HEK293T (cell line): ENCODE results near the gene KRT7.

Experiments
- ARNT ChIP-seq: fragments of 450-650 bp; IDR thresholded peaks from 2 replicates; pipeline ENCODE4 v1.6.1; 2017; ENCODE audit warnings: mild to moderate bottlenecking
- BHLHE40 ChIP-seq: fragments of 450-650 bp; IDR thresholded peaks from 2 replicates; pipeline ENCODE4 v1.6.1; 2016; ENCODE audit warnings: mild to moderate bottlenecking, moderate library complexity, borderline replicate concordance
- CTBP1 ChIP-seq: fragments of 450-650 bp; IDR thresholded peaks from 2 replicates; pipeline ENCODE4 v1.6.1; 2016; ENCODE audit warnings: borderline replicate concordance
- ELF4 ChIP-seq: fragments of 450-650 bp; IDR thresholded peaks from 2 replicates; pipeline ENCODE4 v1.6.1; 2017; ENCODE audit warnings: antibody characterized with exemption
- FOXA1 ChIP-seq: fragments of 450-650 bp; IDR thresholded peaks from 2 replicates; pipeline ENCODE4 v1.6.1; 2016; ENCODE audit warnings: mild to moderate bottlenecking
- FOXK2 ChIP-seq: fragments of 450-650 bp; IDR thresholded peaks from 2 replicates; pipeline ENCODE4 v1.6.1; 2016; ENCODE audit warnings: mild to moderate bottlenecking
- FOXM1 ChIP-seq: fragments of 450-650 bp; IDR thresholded peaks from 2 replicates; pipeline ENCODE4 v1.6.1; 2017; ENCODE audit warnings: mild to moderate bottlenecking, borderline replicate concordance
- HDGF ChIP-seq: fragments of 450-650 bp; IDR thresholded peaks from 2 replicates; pipeline ENCODE4 v1.6.1; 2017; ENCODE audit warnings: antibody characterized with exemption, borderline replicate concordance
- LEF1 ChIP-seq: fragments of 450-650 bp; IDR thresholded peaks from 2 replicates; pipeline ENCODE4 v1.6.1; 2017; ENCODE audit warnings: mild to moderate bottlenecking, borderline replicate concordance
- NFRKB ChIP-seq: fragments of 450-650 bp; IDR thresholded peaks from 2 replicates; pipeline ENCODE4 v1.6.1; 2016; ENCODE audit warnings: mild to moderate bottlenecking, moderate library complexity
- PKNOX1 ChIP-seq: fragments of 450-650 bp; IDR thresholded peaks from 2 replicates; pipeline ENCODE4 v1.6.1; 2016
- SP1 ChIP-seq: fragments of 450-650 bp; IDR thresholded peaks from 2 replicates; pipeline ENCODE4 v1.6.1; 2017
- SUZ12 ChIP-seq: fragments of 450-650 bp; IDR thresholded peaks from 2 replicates; pipeline ENCODE4 v1.6.1; 2016; ENCODE audit warnings: mild to moderate bottlenecking
- TARDBP ChIP-seq: fragments of 450-650 bp; IDR thresholded peaks from 2 replicates; pipeline ENCODE4 v1.6.1; 2016

DNA sequence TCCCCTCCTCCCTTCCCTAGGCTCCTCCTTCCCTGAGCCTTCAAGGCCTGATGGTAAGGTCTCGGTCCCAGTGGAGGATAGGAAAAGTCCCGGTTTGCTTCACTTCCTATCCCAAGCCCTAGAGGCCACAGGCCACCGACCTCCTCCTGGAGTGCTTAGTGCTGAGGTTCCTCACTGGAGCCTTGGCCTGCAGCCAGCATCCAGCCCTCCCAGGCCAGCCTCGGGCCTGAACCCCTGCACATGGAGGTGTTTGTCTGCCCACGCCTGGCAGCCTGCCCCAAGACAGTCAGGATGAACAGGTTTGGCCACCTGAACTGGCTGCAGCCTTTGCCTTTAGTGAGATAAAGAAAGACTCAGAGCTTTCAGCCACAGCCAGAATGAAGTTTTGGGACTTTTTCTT lies 15.8 kb upstream of the KRT7 start:
- TF ChIP-seq NFRKB (no peak), FOXA1 (no peak), FOXK2 (no peak), ARNT (no peak), BHLHE40 (no peak), PKNOX1 (no peak), ELF4 (no peak), SP1 (no peak), LEF1 (no peak), FOXM1 (no peak), SUZ12 (no peak), CTBP1 (no peak), HDGF (no peak), TARDBP (no peak)
